PFSK-1 (cell line): ENCODE data around the gene PIK3R5.

Experiments used
- POLR2AphosphoS5 ChIP-seq: IDR thresholded peaks from 2 replicates; pipeline ENCODE4 v1.6.1; 2012; ENCODE audit warnings: low read depth, mild to moderate bottlenecking, control low read depth, low read length, moderate library complexity
- SIN3A ChIP-seq: IDR thresholded peaks from 2 replicates; pipeline ENCODE4 v1.6.1; 2012; ENCODE audit warnings: mild to moderate bottlenecking, low read length, moderate library complexity, borderline replicate concordance; ENCODE audit not compliant: insufficient read depth
- TAF1 ChIP-seq: IDR thresholded peaks from 2 replicates; pipeline ENCODE4 v1.6.1; 2012; ENCODE audit warnings: low read length, control low read depth, borderline replicate concordance; ENCODE audit not compliant: insufficient read depth
- TF ChIP-seq, protein P1 (sequence below), 2 experiments: IDR thresholded peaks; 2 replicates each; pipeline versions ENCODE4 v1.6.1 to v1.8.0; 2011 to 2012; ENCODE audit warnings: low read depth in 2 of 2, low read length in 2 of 2, control low read depth in 1 of 2, inconsistent platforms in 1 of 2, mild to moderate bottlenecking in 1 of 2, moderate library complexity in 1 of 2; ENCODE audit not compliant: insufficient read depth in 1 of 2

DNA sequence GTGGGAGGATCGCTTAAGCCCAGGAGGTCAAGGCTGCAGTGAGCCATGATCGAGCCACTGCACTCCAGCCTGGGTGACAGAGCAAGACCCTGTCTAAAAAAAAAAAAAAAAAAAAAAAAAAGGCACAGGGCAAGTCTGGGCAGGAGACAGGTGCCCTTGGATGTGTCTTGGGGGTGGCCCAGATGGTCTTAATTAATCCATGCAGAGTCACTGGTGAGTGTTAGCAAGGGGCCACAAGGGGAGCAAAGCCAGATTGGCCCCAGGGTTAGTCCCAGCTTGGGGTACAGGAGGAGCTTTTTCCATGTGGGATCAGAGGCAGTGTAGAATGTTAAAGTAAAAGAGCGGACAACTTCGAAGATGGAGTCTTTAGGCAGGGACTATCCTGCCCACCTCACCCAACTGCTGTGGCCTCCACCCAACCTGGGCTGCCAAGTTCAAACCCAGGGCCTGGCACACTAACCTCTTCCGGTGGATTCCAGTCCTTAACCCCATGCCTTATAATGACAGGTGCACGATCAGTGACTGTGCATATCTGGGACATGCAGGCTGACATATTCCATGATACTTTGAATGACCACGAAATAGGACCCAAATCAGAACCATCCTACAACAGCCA lies 134.2 kb downstream of the PIK3R5 start:
- TF ChIP-seq POLR2AphosphoS5 = no peak
- TF ChIP-seq, protein P1, sequence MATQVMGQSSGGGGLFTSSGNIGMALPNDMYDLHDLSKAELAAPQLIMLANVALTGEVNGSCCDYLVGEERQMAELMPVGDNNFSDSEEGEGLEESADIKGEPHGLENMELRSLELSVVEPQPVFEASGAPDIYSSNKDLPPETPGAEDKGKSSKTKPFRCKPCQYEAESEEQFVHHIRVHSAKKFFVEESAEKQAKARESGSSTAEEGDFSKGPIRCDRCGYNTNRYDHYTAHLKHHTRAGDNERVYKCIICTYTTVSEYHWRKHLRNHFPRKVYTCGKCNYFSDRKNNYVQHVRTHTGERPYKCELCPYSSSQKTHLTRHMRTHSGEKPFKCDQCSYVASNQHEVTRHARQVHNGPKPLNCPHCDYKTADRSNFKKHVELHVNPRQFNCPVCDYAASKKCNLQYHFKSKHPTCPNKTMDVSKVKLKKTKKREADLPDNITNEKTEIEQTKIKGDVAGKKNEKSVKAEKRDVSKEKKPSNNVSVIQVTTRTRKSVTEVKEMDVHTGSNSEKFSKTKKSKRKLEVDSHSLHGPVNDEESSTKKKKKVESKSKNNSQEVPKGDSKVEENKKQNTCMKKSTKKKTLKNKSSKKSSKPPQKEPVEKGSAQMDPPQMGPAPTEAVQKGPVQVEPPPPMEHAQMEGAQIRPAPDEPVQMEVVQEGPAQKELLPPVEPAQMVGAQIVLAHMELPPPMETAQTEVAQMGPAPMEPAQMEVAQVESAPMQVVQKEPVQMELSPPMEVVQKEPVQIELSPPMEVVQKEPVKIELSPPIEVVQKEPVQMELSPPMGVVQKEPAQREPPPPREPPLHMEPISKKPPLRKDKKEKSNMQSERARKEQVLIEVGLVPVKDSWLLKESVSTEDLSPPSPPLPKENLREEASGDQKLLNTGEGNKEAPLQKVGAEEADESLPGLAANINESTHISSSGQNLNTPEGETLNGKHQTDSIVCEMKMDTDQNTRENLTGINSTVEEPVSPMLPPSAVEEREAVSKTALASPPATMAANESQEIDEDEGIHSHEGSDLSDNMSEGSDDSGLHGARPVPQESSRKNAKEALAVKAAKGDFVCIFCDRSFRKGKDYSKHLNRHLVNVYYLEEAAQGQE (IDR thresholded peaks at IDR 0.05; ENCODE audit: insufficient read depth in 1 of 2, low read depth in 2 of 2, low read length in 2 of 2) = no peak
- no peak for TF ChIP-seq SIN3A
- no peak for TF ChIP-seq TAF1
